ENCODE data around the gene MRPL38. TPM values are rescaled to one million over a fixed set of nuclear protein-coding genes. Genes with fewer than 3 reads are reported as not detected.

The MRPL38 gene
- total RNA-seq, 1 donor from 2014 or later: 36.8 TPM

- DNase-seq (ENCODE audit: extremely low read depth, low read depth, low spot score): no peak
Observed at GRCh38 chr17:75920045-75920560, 15.4 kb upstream of the MRPL38 start.

GRCh38 chr17:75919611-75920010 is 14.9 kb upstream of the MRPL38 start:
- no peak for DNase-seq (ENCODE audit: extremely low read depth, low read depth, low spot score)

GRCh38 chr17:75917917-75918445 is 13.3 kb upstream of the MRPL38 start:
- no peak for DNase-seq (ENCODE audit: extremely low read depth, low read depth, low spot score)

- no peak for DNase-seq (ENCODE audit: extremely low read depth, low read depth, low spot score)
Observed at GRCh38 chr17:75917141-75917916, 12.6 kb upstream of the MRPL38 start.

GRCh38 chr17:75915268-75915667 is 10.6 kb upstream of the MRPL38 start:
- no peak for DNase-seq (ENCODE audit: extremely low read depth, low read depth, low spot score)

DNA sequence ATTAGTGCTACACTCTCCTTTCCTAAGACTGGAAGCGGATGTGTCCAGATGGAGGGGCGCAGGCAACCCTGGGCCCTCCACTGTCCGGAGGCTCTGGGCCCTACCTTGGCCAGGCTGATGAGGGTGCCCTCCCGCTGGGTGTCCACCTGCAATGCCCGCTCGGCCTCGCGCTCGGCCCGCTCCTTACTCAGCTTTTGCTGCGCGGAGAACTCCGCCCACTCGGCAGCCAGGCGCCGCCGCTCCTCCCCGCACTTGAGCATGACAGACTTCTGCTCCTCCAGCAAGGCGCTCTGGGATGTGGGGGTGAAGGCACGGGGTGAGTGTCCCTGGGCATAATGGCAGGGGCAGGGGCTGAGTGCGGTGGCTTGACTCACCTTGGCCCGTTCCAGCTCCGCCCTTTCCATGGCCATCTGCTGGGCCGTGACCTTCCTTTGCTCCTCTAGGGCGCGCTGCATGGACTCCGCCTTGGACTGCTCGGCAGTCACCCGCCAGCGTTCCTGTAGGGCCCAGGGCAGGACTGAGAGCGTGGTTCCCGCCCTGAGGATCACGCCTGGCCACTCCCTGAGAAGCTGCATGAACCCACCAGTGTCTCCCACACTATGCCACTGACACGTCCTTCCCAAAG is 10.1 kb upstream of the MRPL38 start:
- no peak for DNase-seq (ENCODE audit: extremely low read depth, low read depth, low spot score)

- DNase-seq (ENCODE audit: extremely low read depth, low read depth, low spot score): no peak
Observed at GRCh38 chr17:75913537-75914210, 9.0 kb upstream of the MRPL38 start.

- DNase-seq (ENCODE audit: extremely low read depth, low read depth, low spot score): no peak
Observed at GRCh38 chr17:75910699-75911098, 6.0 kb upstream of the MRPL38 start.

DNA sequence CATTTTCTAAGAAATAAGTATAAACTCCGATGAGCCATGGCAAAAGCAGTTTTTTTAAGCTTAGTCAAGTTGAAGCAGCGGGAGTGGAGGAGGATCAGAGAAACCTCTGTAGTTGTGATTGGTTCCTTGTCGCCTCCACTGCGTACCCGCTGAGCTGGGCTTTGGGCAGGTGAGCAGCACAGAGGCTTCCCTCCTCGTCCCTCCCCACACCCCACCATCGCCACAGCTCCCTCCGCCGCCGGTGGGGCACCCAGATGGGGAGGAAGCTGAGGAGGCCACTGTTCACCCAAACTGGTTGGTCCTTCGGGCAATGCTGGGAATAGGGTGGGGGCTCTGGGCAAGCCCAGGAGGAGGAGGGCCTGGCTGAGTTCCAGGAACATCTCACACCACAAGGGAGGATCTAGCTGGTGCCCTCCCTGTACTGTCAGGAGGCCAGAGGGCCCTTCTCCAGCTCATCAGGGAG is 5.2 kb upstream of the MRPL38 start:
- no peak for DNase-seq (ENCODE audit: extremely low read depth, low read depth, low spot score)

DNA sequence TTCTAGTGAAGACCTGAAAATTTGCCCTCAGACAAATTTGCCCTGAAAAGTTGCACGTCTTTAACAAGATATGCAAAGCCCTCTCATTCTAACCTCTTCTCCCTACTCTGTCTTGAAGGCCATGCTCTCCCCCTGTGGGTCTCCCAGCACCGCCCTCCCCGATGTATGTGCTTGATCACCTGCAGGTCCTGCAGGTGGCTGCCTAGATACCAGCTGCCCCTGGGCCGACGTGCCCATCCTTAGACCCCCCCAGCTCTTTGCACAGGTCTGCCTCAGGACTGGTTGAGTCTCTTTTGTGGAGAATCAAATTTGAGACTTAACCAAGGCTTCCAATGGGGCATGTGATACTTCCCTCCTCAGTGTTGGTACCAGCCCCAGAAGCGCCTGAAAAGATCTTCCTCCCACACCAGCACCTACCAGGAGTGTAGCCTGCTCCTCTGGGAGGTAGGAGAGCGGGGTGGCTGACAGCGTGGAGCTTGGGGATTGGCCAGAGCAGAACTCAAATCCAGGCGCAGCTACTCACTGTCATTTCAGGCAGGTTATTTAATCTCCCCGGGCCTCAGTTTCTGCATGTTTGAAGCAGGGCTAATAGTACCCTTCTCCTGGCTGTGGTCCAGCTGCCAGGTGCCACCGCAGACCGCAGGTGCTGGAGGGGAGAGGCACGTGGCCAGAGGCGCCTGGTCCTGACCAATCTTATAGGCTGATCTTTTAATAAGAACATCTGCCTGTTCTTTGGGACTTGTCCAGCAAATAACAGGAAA is 4.5 kb upstream of the MRPL38 start:
- DNase-seq (ENCODE audit: extremely low read depth, low read depth, low spot score): no peak

GRCh38 chr17:75908201-75908600 is 3.5 kb upstream of the MRPL38 start:
- no peak for DNase-seq (ENCODE audit: extremely low read depth, low read depth, low spot score)

- no peak for DNase-seq (ENCODE audit: extremely low read depth, low read depth, low spot score)
Observed at GRCh38 chr17:75906143-75906884, 1.6 kb upstream of the MRPL38 start.

DNA sequence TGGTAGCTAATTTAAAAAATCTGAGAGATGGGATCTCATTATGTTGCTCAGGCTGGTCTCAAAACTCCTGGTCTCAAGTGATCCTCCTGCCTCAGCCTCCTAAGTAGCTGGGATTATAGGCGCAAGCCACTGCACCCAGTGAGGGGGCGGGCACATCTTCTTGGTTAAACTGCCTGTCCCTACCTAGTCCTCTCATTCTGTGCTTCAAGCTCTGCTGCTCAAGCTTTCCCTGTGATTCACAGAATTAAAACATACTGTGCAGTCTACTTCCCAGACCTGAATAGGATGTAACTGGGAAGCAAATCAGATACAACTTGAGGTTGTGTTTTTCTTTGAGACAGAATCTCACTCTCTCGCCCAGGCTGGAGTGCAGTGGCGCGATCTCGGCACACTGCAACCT is 2.3 kb downstream of the MRPL38 start:
- no peak for DNase-seq (ENCODE audit: extremely low read depth, low read depth, low spot score)

DNA sequence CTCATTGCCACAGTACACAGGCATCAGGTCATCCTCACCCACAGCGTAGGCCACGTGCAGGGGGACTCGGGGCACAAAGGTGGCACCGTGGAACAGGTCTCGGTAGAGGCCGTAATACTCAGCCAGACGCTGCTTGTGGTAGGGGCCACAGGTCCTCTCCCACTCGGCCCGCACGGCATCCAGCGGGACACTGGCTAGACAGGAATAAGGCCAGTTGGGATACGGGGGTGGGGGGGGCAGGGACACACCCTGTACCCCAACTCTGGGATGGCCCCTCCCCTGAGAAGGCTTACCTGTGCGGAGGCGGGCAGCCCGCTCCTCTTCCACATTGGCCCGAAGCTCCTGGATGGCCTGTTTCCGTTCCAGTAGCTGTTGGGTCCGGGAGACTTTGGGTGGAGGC is 3.0 kb downstream of the MRPL38 start:
- DNase-seq (ENCODE audit: extremely low read depth, low read depth, low spot score): no peak

DNA sequence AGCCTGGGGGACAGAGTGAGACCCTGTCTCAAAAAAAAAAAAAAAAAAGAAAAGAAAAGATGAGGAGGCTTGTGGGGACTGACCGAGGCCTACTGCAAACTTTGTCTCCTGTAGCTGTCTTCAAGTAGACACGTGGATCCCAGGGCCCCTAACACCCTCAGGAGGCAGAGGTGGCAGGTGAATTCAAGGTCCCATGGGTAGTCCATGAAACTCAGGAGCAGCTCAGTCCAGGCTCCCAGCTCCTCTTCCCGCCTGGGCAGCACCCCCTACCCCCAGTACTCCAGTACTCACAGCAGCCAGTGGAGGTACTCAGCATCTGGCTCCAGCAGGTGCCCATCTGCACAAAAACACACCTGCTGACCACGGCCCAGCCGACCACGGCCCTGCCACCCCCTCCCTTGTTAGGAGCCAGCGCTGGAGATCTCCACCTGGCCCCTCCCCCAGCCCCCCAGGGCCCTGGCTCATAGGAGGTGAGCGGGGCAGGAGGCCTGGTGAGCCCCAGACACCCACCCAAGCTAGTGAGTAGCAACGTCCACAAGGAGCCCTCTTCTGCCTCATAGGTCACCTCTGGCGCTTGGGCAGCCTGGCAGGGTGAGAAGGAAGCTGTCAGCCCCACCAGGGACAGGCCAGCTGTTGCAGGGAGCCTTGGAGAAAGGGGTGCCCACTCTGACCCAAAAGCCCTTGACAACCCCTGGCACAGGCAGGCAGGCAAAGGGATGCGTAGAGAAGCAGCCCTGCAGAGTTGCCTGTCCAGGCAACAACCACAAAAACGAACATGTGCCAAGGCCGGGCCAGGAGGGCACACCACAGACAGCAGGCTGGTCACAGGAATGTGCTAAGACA is 3.8 kb downstream of the MRPL38 start:
- DNase-seq (ENCODE audit: extremely low read depth, low read depth, low spot score): no peak

DNA sequence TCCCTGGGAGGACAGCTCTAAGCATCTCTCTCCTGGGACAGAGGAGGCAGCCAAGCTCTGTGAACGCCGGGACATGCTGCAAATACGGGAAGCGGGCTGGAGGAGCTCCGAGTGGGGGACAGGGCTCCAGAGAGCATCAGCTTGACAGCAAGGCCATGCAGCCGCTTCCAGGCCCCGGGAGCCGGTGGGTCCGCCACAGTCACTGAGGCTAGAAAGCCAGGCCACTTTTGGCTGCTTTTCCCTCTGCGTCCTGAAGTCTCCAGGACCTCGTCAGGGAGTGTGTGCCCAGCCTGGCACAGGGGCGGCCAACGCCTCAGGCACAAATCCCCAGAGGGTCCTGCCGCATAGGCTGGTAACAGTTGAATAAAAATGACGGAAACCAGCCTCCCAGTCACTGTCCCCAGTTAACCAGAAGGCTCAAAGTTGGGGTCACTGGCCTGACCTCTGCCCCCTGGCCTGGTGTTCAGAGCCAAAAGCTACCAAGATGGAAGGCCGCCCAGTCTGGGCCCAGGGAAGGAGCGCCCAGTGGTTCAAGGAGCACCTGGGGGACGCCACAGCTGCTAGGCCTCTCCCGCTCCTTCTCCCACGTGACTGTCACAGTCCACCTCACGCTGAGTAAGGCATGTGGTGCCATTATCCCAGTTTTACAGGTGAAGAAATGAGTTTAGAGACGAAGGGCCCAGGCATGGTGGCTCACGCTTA is 4.8 kb downstream of the MRPL38 start:
- no peak for DNase-seq (ENCODE audit: extremely low read depth, low read depth, low spot score)

- DNase-seq (ENCODE audit: extremely low read depth, low read depth, low spot score): no peak
Observed at GRCh38 chr17:75899353-75899752, 5.3 kb downstream of the MRPL38 start.

DNA sequence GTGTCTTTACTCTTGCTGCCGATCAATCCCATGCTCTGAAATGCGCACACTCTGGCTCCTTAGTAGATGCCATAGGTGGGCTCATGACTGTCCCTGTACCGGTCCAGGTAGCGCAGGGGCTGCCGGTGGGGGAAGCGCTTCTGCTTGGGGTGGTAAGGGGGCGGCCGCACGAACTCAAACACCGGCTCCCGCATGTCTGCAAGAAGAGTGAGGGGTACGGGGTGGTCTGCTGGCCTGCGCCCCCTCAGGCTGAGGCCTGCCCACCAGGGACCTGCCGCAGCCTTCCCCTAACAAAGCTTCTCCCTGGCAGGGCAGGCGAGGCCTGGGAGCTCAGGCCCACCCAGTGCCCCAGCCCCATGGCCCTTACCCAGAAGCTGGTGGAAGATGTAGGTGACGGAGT is 5.9 kb downstream of the MRPL38 start:
- DNase-seq (ENCODE audit: extremely low read depth, low read depth, low spot score): no peak

All from glomerular endothelial cell (primary cell).